ENCODE results near the gene EFCAB11. TPM values are rescaled to one million over a fixed set of nuclear protein-coding genes. Genes with fewer than 3 reads are reported as not detected.

Gene EFCAB11
- total RNA-seq, 2 experiments from 2014 or later: 7.0 to 9.5 TPM

- Mint-ChIP-seq H3K4me3 (no peak overlapping the region), H3K4me1 (ENCODE audit: low read depth) (no peaks in the 10 kb centered on the region), H3K36me3 (ENCODE audit: low read depth) (no peaks in the 10 kb centered on the region), H3K27me3 (ENCODE audit: low read depth) (peaks cover 2% of the 10 kb centered on the region), H3K27ac (no peak overlapping the region), H3K9me3 (peaks cover 4% of the 10 kb centered on the region)
- intact Hi-C loops (cut with micrococcal nuclease): no loop called here
- DNase-seq: no peak
- CTCF ChIA-PET: no interaction called here
Measured at GRCh38 chr14:89828471-89829165, 125.9 kb downstream of the EFCAB11 start.

DNA sequence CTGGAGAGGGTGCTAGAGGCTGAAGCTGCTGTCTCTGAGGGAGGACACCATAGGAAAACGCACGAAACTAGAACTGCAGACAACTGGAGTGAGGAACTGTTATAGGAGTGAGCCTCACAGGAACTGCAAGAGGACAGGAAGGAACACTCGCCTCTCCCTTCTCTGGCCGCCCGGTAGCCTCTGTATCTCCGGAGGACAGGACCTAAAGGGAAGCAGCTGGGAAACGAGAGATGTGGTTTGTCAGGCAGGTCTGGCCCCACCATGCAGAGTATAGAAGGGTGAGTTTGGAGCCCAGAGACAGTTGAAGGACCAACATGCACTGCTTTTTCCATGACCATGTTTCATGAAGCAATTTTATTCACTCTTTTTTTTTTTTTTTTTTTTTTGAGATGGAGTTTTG is 127.3 kb downstream of the EFCAB11 start:
- Mint-ChIP-seq H3K9me3 (peaks cover 9% of the 10 kb centered on the region), H3K4me3 (no peak overlapping the region), H3K27me3 (ENCODE audit: low read depth) (peaks cover 2% of the 10 kb centered on the region), H3K27ac (no peak overlapping the region), H3K4me1 (ENCODE audit: low read depth) (no peaks in the 10 kb centered on the region), H3K36me3 (ENCODE audit: low read depth) (no peaks in the 10 kb centered on the region)
- no peak for DNase-seq
- intact Hi-C loops (cut with micrococcal nuclease): no loop called here
- CTCF ChIA-PET: no interaction called here

DNA sequence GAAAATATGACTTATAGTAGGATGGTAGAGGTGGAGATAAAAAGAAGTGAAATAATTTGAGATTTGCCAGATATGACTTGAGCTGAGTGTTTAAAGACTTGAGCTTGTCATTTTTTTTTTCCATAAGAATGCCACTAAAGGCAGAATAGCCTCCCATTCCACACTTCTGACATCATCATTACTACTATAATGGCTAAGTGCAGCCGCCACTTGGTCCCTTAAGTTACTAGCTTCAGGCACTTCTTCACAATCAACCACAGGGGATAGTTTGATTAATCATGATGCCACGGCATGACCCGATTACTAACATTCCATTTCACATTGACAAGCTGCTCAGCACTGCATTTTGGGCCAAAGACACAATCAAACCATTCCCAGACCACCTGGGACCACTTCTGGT is 127.9 kb downstream of the EFCAB11 start:
- CTCF ChIA-PET: interaction anchor here (0.5 kb wide), 1 partner anchor 205 kb away, joined by 4 read pairs; no protein-coding TSS in a partner anchor
- Mint-ChIP-seq H3K4me3 (no peak overlapping the region), H3K27me3 (ENCODE audit: low read depth) (peaks cover 2% of the 10 kb centered on the region), H3K36me3 (ENCODE audit: low read depth) (no peaks in the 10 kb centered on the region), H3K4me1 (ENCODE audit: low read depth) (no peaks in the 10 kb centered on the region), H3K9me3 (peaks cover 9% of the 10 kb centered on the region), H3K27ac (no peak overlapping the region)
- no peak for DNase-seq
- intact Hi-C loops (cut with micrococcal nuclease): no loop called here

DNA sequence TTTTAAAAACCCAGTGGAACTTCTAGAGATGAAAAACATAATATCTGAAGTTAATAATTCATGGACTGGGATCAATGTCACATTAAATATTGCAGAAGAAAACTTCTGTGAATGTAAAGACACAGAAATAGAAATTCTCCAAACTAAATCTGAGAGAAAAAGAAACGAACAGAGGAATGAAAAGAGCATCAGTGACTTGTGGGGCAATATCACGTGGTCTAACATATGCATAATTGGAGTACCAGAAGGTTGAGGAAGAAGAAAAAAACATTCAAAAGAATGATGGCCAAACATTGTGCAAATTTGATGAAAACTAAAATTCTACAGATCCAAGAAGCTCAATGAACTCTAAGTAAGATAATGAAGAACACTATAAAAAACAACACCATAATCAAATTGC is 130.8 kb downstream of the EFCAB11 start:
- intact Hi-C loops (cut with micrococcal nuclease): no loop called here
- Mint-ChIP-seq H3K27ac (no peak overlapping the region), H3K27me3 (ENCODE audit: low read depth) (peaks cover 2% of the 10 kb centered on the region), H3K4me3 (no peak overlapping the region), H3K36me3 (ENCODE audit: low read depth) (no peaks in the 10 kb centered on the region), H3K4me1 (ENCODE audit: low read depth) (no peaks in the 10 kb centered on the region), H3K9me3 (peaks cover 9% of the 10 kb centered on the region)
- CTCF ChIA-PET: no interaction called here
- no peak for DNase-seq

GRCh38 chr14:89814126-89814525 is 140.4 kb downstream of the EFCAB11 start:
- CTCF ChIA-PET: interaction anchor here (0.6 kb wide), 1 partner anchor 775 kb away, joined by 4 read pairs; no protein-coding TSS in a partner anchor
- no peaks in the 10 kb centered on the region for H3K4me1 Mint-ChIP-seq (ENCODE audit: low read depth)
- intact Hi-C loops (cut with micrococcal nuclease): no loop called here
- H3K27ac Mint-ChIP-seq: no peak overlapping the region
- DNase-seq: no peak
- H3K9me3 Mint-ChIP-seq: no peaks in the 10 kb centered on the region
- H3K27me3 Mint-ChIP-seq (ENCODE audit: low read depth): no peaks in the 10 kb centered on the region
- no peak overlapping the region for H3K4me3 Mint-ChIP-seq
- H3K36me3 Mint-ChIP-seq (ENCODE audit: low read depth): no peaks in the 10 kb centered on the region

DNA sequence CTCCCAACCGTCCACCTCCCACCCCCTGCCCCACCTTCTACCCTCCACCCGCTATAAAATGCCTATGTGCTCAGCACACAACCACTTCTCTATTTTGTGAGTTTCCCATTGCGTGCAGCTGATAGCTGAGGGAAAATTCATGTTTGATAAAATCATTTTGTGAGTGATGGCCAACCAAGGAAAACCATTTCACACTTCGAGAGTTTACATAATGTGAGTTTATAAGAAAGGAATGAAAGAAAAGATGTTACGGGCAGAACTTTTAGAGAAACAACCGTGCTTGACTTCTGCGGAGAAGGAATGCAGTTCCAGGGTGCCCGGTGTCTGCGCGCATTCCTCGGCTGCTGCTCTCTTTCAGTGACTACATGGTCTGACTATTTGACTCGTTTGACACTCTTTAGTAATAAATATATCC is 140.9 kb downstream of the EFCAB11 start:
- Mint-ChIP-seq H3K36me3 (ENCODE audit: low read depth) (no peaks in the 10 kb centered on the region), H3K27me3 (ENCODE audit: low read depth) (no peaks in the 10 kb centered on the region), H3K4me1 (ENCODE audit: low read depth) (no peaks in the 10 kb centered on the region), H3K27ac (no peak overlapping the region), H3K9me3 (no peaks in the 10 kb centered on the region), H3K4me3 (no peak overlapping the region)
- CTCF ChIA-PET: no interaction called here
- DNase-seq: no peak
- intact Hi-C loops (cut with micrococcal nuclease): no loop called here

DNA sequence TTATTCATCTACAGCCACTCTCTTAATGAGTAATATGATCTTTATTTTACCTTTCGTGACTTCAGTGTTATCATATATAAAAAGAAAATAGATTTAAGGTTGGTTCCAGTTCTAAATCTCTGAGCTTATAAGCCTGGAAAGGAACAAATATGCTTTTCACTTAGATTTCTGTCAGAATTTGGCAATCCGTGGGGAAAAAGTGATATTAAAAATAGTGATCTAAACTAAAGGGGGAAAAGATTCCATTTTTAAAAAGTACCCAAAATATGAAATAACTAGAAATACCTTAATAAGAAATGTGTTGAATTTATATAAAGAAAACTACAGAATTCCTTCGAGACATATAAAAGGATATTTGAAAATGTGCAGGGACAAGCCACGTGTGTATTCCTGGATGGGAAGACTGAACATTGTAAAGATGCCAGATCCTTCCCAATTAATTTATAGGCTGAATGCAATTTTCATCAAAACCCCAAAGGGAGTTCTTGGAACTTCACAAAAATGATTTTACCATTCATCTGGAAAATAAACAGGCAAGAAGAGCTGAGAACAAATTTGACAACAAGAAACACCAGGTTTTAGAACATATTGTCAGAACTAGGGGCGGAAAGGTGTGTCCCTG is 142.5 kb downstream of the EFCAB11 start:
- CTCF ChIA-PET: no interaction called here
- no peaks in the 10 kb centered on the region for H3K36me3 Mint-ChIP-seq (ENCODE audit: low read depth)
- no peak for DNase-seq
- no peaks in the 10 kb centered on the region for H3K9me3 Mint-ChIP-seq
- intact Hi-C loops (cut with micrococcal nuclease): no loop called here
- no peak overlapping the region for H3K4me3 Mint-ChIP-seq
- no peaks in the 10 kb centered on the region for H3K27me3 Mint-ChIP-seq (ENCODE audit: low read depth)
- no peak overlapping the region for H3K27ac Mint-ChIP-seq
- no peaks in the 10 kb centered on the region for H3K4me1 Mint-ChIP-seq (ENCODE audit: low read depth)

GRCh38 chr14:89810101-89810500 is 144.4 kb downstream of the EFCAB11 start:
- Mint-ChIP-seq H3K27me3 (ENCODE audit: low read depth) (no peaks in the 10 kb centered on the region), H3K4me3 (no peak overlapping the region), H3K27ac (no peak overlapping the region), H3K36me3 (ENCODE audit: low read depth) (no peaks in the 10 kb centered on the region), H3K4me1 (ENCODE audit: low read depth) (no peaks in the 10 kb centered on the region), H3K9me3 (no peaks in the 10 kb centered on the region)
- intact Hi-C loops (cut with micrococcal nuclease): no loop called here
- no peak for DNase-seq
- CTCF ChIA-PET: no interaction called here

- Mint-ChIP-seq H3K27me3 (ENCODE audit: low read depth) (no peaks in the 10 kb centered on the region), H3K9me3 (no peaks in the 10 kb centered on the region), H3K4me1 (ENCODE audit: low read depth) (no peaks in the 10 kb centered on the region), H3K27ac (no peak overlapping the region), H3K4me3 (no peak overlapping the region), H3K36me3 (ENCODE audit: low read depth) (no peaks in the 10 kb centered on the region)
- intact Hi-C loops (cut with micrococcal nuclease): no loop called here
- CTCF ChIA-PET: interaction anchor here (0.7 kb wide), 1 partner anchor 600 kb away, joined by 4 read pairs; no protein-coding TSS in a partner anchor
- DNase-seq: no peak
Measured at GRCh38 chr14:89807892-89808291, 146.6 kb downstream of the EFCAB11 start.

DNA sequence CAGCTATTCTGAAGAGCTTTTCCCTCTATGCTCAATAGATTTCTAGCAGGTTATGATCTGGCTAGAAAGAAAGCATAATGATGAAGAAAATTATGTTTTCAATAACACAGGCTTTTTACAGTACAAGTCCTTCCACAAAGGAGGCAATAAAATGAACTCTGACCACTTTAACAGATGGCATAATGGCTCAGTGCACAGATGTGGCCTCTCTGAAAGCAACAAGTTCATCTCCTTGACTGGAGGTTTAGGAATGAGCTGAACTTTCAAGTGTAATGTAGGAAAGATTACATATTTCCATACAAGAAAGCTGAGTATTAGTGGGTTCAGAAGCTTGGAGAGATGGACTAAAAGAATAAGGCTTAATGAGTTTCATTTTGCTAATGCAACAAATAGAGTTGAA is 147.4 kb downstream of the EFCAB11 start:
- no peak overlapping the region for H3K27ac Mint-ChIP-seq
- H3K36me3 Mint-ChIP-seq (ENCODE audit: low read depth): no peaks in the 10 kb centered on the region
- H3K4me1 Mint-ChIP-seq (ENCODE audit: low read depth): no peaks in the 10 kb centered on the region
- no peaks in the 10 kb centered on the region for H3K27me3 Mint-ChIP-seq (ENCODE audit: low read depth)
- intact Hi-C loops (cut with micrococcal nuclease): no loop called here
- no peaks in the 10 kb centered on the region for H3K9me3 Mint-ChIP-seq
- no peak for DNase-seq
- no peak overlapping the region for H3K4me3 Mint-ChIP-seq
- CTCF ChIA-PET: no interaction called here

- no peak for DNase-seq
- H3K27ac Mint-ChIP-seq: no peak overlapping the region
- H3K9me3 Mint-ChIP-seq: no peaks in the 10 kb centered on the region
- no peak overlapping the region for H3K4me3 Mint-ChIP-seq
- intact Hi-C loops (cut with micrococcal nuclease): no loop called here
- no peaks in the 10 kb centered on the region for H3K4me1 Mint-ChIP-seq (ENCODE audit: low read depth)
- CTCF ChIA-PET: no interaction called here
- H3K36me3 Mint-ChIP-seq (ENCODE audit: low read depth): no peaks in the 10 kb centered on the region
- H3K27me3 Mint-ChIP-seq (ENCODE audit: low read depth): no peaks in the 10 kb centered on the region
Measured at GRCh38 chr14:89806451-89806850, 148.1 kb downstream of the EFCAB11 start.

DNA sequence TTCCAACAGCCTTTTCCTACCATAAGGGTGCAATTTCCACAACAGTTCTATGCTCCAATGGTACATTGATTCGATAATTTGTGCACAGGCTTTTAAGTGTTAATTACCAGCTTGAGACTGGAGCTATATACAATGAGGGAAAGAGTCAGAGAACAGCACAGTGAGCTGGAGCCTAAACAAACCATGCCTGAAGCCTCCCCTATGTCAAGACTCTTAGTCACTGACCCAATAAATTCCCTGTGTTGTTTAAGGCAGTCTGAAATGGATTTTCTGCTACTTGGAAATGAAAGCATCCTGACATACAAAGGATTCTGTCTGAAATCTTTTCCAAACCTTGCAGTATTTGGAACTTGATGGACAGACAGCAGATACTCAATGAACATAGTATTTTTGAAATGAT is 149.0 kb downstream of the EFCAB11 start:
- no peaks in the 10 kb centered on the region for H3K27me3 Mint-ChIP-seq (ENCODE audit: low read depth)
- CTCF ChIA-PET: no interaction called here

DNA sequence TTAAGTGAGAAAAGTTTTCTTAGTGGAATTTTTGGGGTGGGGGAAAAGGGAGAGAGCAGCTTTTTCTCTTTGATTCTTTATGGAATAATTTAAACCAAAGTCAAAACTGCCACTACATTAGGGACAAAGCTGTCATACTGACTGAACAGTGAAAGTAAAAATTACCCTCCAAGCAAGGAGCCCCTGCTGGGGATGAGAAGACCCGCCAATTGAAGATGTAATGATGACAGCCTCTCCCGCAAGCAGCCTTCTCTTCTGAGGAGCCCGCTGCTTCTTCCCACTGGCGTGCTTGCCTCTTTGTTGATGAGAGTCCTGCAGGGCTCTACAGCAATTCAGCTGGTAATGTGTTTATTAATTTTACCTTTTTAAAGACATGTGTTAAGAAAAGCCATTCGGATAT is 151.0 kb downstream of the EFCAB11 start:
- DNase-seq: no peak
- H3K4me3 Mint-ChIP-seq: no peak overlapping the region
- intact Hi-C loops (cut with micrococcal nuclease): no loop called here
- CTCF ChIA-PET: interaction anchor here (1.7 kb wide), 1 partner anchor 776 kb away, joined by 3 read pairs; no protein-coding TSS in a partner anchor
- no peaks in the 10 kb centered on the region for H3K9me3 Mint-ChIP-seq
- H3K36me3 Mint-ChIP-seq (ENCODE audit: low read depth): no peaks in the 10 kb centered on the region
- no peaks in the 10 kb centered on the region for H3K4me1 Mint-ChIP-seq (ENCODE audit: low read depth)
- H3K27ac Mint-ChIP-seq: no peak overlapping the region
- no peaks in the 10 kb centered on the region for H3K27me3 Mint-ChIP-seq (ENCODE audit: low read depth)

More for the DNA sequence above, 149.0 kb downstream of the EFCAB11 start:
- Mint-ChIP-seq H3K4me3 (no peak overlapping the region), H3K9me3 (no peaks in the 10 kb centered on the region), H3K36me3 (ENCODE audit: low read depth) (no peaks in the 10 kb centered on the region), H3K4me1 (ENCODE audit: low read depth) (no peaks in the 10 kb centered on the region), H3K27ac (no peak overlapping the region)
- no peak for DNase-seq
- intact Hi-C loops (cut with micrococcal nuclease): no loop called here

Data from activated naive CD4-positive, alpha-beta T cell treated with anti-CD3 and anti-CD28 coated beads for 36 hours (primary cell).